ENCODE data around the gene GRPR.

DNA sequence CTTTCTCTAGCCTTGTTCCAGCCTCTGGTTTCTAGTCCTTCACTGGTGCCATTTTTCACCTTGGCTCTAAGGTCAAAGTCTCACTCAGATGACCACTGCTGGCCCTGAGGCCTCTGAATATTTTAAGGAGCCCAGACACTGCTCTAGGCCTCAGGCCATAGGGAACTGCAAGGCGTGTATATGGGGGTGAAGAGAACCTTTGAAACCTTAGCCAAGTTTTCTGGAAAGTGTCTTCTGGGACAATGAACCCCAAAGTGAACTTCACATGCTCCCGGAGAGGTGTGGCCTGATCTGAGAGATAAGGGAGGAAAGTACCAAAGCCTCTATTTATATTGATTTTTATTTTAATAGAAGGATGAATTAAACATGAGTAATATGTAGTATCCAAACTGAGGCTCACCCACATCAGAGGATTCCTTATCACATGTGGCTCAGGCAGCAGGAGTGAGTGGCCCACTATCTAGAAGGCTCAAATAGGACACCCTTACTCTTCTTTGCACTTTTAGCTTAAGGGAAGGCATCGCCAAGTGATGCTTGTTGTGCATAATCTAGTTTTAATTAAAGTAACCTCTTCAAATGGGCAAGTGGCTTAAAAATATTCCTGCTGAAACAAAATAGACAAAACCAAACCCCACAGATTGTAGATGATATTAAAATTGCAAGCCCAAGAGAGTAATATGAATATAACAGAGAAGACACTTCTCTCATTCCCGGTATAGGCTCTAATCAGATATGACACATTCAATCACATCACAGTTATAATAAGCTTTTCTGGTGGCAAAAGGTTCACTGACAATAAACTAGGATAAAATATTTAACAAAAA lies 18.3 kb downstream of the GRPR start:
- TF ChIP-seq POLR2AphosphoS5 (IDR thresholded peaks at IDR 0.05; ENCODE audit: insufficient read depth in 1 of 2, low read depth in 1 of 2) (no peak), CTCF (IDR thresholded peaks at IDR 0.05) (no peak)

Measured in vagina (tissue), 2 donors.